HUES48 (cell line): ENCODE data around the gene SPRYD7.
"Not testable (repeated sequence)": the region's sequence is repeated elsewhere in the genome, so short reads cannot be mapped to it uniquely, and the experiment has no call there.

Experiments
- H3K27ac ChIP-seq: one replicate; pipeline ENCODE4 v1.7.0; 2013; ENCODE audit warnings: low read depth, low read length, inconsistent platforms
- H3K27me3 ChIP-seq: 2 replicates; pipeline ENCODE4 v1.6.1; 2013; ENCODE audit warnings: mild to moderate bottlenecking, low read length; ENCODE audit not compliant: control insufficient read depth, insufficient read depth
- H3K36me3 ChIP-seq: 2 replicates; pipeline ENCODE4 v1.6.1; 2013; ENCODE audit warnings: low read length; ENCODE audit not compliant: control insufficient read depth, insufficient read depth
- H3K4me1 ChIP-seq: 2 replicates; pipeline ENCODE4 v1.6.1; 2013; ENCODE audit warnings: mild to moderate bottlenecking, low read length; ENCODE audit not compliant: control insufficient read depth, insufficient read depth
- H3K4me3 ChIP-seq: 2 replicates; pipeline ENCODE4 v1.5.1; 2013; ENCODE audit warnings: mild to moderate bottlenecking, low read depth, low read length
- H3K9ac ChIP-seq: 2 replicates; pipeline ENCODE4 v1.6.1; 2013; ENCODE audit warnings: mild to moderate bottlenecking, low read depth, low read length, moderate library complexity
- H3K9me3 ChIP-seq: 2 replicates; pipeline ENCODE4 v1.6.1; 2013; ENCODE audit warnings: low read length; ENCODE audit not compliant: control insufficient read depth, insufficient read depth

Gene SPRYD7

DNA sequence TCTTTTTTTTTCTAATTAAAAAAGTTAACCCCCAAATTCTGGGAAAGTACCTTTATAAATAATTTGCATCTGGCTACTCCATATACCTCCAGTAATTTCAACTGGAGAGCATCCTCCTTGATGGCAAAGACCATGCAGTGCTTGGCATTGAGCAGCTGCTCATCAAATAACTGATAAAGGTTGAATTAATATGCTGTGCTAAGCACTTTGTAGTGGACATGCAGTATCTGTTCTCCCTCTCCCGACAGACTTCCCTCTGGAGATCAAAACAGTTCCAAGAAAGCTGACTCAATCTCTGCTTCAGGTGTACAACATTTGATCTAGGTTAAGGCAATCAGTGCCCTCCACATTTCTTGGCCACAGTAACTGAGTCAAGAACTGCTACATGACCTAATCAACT, 3.3 kb downstream of the SPRYD7 start:
- H3K9ac ChIP-seq, result no peak overlapping the region
- no peak overlapping the region for H3K27ac ChIP-seq
- H3K9me3 ChIP-seq, result no peaks in the 10 kb centered on the region
- no peaks in the 10 kb centered on the region for H3K36me3 ChIP-seq
- H3K4me3 ChIP-seq, result no peak overlapping the region
- peaks cover 3% of the 10 kb centered on the region; the same call in 1 of the 2 replicates for H3K4me1 ChIP-seq
- H3K27me3 ChIP-seq, result peaks cover 14% of the 10 kb centered on the region; the same call in 1 of the 2 replicates

DNA sequence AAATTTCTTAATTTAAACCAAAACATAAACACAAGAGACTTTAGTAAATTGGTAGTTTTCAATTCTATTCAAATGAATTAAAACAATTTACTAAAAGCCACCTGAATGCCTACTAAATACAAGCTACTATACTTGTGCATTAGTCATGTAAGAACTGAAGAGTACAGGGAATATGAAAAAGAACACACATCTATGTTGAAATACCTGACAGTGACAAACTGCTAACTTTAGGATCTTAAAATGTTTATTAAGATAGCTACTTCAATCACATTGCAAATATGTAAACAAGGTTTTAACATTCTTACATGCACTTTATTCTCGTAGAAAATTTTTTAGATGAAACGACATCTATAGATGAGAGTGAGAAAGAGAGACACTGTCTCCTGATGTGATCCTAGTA, 4.1 kb downstream of the SPRYD7 start:
- no peaks in the 10 kb centered on the region for H3K9me3 ChIP-seq
- H3K27me3 ChIP-seq, result peaks cover 7% of the 10 kb centered on the region; the same call in 1 of the 2 replicates
- no peak overlapping the region for H3K9ac ChIP-seq
- H3K4me3 ChIP-seq, result no peak overlapping the region
- H3K27ac ChIP-seq, result no peak overlapping the region
- no peaks in the 10 kb centered on the region for H3K36me3 ChIP-seq
- H3K4me1 ChIP-seq, result peaks cover 3% of the 10 kb centered on the region; the same call in 1 of the 2 replicates

DNA sequence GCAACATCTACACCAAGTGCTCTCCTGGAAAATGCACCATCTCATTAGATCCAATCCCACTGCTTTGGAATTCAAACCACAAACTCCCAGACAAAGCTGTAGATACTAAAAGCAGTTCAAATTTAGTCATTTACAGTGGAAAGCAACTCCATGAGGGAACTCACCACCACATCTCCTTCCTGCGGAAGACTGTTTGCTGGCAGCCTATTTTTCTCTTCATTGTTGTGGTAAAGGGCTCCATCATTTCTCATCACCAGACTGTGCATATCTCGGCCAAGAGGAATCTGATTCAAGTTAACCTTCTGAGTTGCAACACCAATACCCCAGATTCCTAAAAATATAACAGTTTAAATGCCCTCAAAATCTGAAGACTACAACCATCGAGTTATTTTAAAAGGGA, 8.4 kb downstream of the SPRYD7 start:
- no peaks in the 10 kb centered on the region for H3K9me3 ChIP-seq
- no peaks in the 10 kb centered on the region for H3K4me1 ChIP-seq
- no peak overlapping the region for H3K9ac ChIP-seq
- 0 out of 2 replicates have a peak, but pooled peaks cover 3% of the 10 kb centered on the region for H3K36me3 ChIP-seq
- no peaks in the 10 kb centered on the region for H3K27me3 ChIP-seq
- no peak overlapping the region for H3K27ac ChIP-seq
- no peak overlapping the region for H3K4me3 ChIP-seq

DNA sequence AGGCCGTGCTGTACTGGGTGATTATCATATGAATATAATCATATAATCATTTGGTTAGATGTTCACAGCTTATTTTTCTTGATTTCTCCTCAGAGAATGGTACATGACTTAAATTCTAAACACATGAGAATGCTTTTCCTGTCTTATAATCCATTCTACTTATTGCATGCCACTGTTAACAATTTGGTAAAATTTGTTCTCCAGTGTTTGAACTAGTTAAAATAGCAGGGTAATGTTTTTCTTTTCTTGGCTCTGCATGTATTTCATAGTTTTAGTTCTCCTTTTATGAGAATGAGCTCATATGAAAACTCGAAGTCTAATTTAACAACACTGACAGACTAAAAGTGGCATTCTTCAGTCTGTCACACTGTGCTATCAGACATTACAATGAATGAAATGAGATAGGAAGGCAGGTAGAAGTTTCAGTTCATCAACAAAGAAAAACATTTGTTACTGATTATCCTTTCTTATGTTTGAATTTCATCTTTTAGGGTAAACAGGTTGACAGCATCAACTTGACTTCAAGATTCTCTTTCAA, 10.2 kb downstream of the SPRYD7 start:
- Histone ChIP-seq H3K9me3 (no peaks in the 10 kb centered on the region), H3K27me3 (no peaks in the 10 kb centered on the region), H3K27ac (no peak overlapping the region), H3K4me3 (no peak overlapping the region), H3K9ac (no peak overlapping the region), H3K36me3 (0 out of 2 replicates have a peak, but pooled peaks cover 9% of the 10 kb centered on the region), H3K4me1 (no peaks in the 10 kb centered on the region)

DNA sequence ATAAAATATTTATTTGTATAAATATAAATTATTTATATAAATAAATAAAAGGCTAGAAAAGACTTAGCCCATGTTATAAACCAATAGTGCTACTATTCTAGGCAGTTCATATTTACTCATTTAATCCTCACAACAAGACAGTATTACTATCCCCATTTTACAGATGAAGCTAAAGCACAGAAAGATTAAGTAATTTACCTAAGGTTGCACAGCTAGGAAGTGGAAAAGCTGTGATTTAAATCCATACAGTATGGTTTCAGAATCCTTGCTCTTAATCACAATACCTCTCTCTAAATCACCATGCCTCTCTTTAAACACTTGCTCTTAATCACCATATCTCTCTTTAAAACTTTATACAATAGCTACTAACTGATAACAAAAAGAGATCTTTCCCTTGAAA, 13.8 kb downstream of the SPRYD7 start:
- H3K27ac ChIP-seq, result no peak overlapping the region
- no peak overlapping the region for H3K9ac ChIP-seq
- no peaks in the 10 kb centered on the region for H3K27me3 ChIP-seq
- no peaks in the 10 kb centered on the region for H3K4me1 ChIP-seq
- 0 out of 2 replicates have a peak, but pooled peaks cover 10% of the 10 kb centered on the region for H3K36me3 ChIP-seq
- H3K4me3 ChIP-seq, result no peak overlapping the region
- no peaks in the 10 kb centered on the region for H3K9me3 ChIP-seq

DNA sequence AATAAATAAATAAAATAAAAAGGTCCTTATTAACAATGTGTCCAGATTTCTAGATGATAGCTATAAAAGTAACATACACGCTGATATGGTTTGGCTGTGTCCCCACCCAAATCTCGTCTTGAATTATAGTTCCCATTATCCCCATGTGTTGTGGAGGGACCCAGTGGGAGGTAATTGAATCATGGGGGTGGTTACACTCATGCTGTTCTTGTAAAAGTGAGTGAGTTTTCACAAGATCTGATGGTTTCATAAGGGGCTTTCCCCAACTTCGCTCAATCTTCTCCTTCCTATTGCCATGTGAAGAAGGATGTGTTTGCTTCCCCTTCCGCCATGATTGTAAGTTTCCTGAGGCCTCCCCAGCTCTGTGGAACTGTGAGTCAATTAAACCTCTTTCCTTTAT, 15.2 kb downstream of the SPRYD7 start:
- not testable (repeated sequence) for H3K36me3 ChIP-seq, H3K4me1 ChIP-seq, H3K4me3 ChIP-seq, H3K27ac ChIP-seq, H3K27me3 ChIP-seq, H3K9me3 ChIP-seq, H3K9ac ChIP-seq

DNA sequence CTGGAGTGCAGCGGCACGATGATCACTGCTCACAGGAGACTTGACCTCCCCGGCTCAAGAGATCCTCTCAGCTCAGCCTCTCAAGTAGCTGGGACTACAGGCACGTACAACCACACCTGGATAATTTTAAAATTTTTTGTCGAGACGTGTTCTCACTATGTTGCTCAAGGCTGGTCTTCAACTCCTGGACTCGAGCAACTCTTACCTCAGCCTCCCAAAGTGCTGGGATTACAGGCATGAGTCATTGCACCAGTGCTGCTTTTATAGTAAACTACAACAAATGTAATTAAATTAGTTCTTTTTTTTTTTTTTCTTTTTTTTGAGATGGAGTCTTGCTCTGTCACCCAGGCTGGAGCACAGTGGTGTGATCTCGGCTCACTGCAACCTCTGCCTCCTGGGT, 18.0 kb downstream of the SPRYD7 start:
- H3K9ac ChIP-seq, H3K36me3 ChIP-seq, H3K4me3 ChIP-seq, H3K9me3 ChIP-seq, H3K4me1 ChIP-seq, H3K27me3 ChIP-seq, H3K27ac ChIP-seq: not testable (repeated sequence)

DNA sequence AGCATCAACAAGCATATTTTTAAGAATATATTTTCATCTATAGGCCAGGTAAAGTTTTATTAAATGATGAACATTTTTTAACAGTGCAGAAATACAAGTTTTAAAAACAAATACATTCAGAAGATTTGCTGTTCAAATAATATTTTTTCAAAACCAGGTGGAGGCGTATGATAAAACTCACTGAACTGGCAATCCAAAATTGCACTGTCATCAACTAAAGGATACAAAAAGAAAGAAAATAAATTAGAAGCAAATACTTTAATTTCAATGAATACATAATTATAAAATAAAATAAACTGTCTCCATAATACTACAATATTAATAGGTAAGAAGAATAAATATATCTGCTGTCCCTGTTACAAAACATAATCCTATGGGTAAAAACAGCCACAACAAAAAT, 21.2 kb downstream of the SPRYD7 start:
- no peaks in the 10 kb centered on the region for H3K4me1 ChIP-seq
- no peak overlapping the region for H3K9ac ChIP-seq
- no peak overlapping the region for H3K27ac ChIP-seq
- no peak overlapping the region for H3K4me3 ChIP-seq
- no peaks in the 10 kb centered on the region for H3K9me3 ChIP-seq
- H3K36me3 ChIP-seq, result no peaks in the 10 kb centered on the region
- no peaks in the 10 kb centered on the region for H3K27me3 ChIP-seq

DNA sequence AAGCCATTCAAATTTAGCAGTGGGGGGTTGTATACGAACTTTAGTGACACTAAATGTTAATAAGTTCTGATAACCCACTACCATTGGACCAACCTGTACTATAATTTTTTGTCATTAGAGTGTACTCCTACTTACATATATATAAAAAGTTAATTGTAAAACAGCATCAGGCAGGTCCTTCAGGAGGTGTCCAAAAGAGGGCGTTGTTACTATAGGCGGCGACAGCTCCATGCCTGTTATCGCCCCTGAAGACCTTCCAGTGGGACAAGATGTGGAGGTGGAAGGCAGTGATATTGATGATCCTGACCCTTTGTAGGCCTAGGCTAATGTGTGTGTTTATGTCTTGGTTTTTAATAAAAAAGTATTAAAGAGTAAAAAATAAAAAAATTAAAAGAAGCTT, 27.5 kb downstream of the SPRYD7 start:
- no peak overlapping the region for H3K4me3 ChIP-seq
- H3K9me3 ChIP-seq, result no peaks in the 10 kb centered on the region
- H3K27ac ChIP-seq, result no peak overlapping the region
- no peaks in the 10 kb centered on the region for H3K36me3 ChIP-seq
- H3K9ac ChIP-seq, result no peak overlapping the region
- H3K27me3 ChIP-seq, result no peaks in the 10 kb centered on the region
- H3K4me1 ChIP-seq, result no peaks in the 10 kb centered on the region

DNA sequence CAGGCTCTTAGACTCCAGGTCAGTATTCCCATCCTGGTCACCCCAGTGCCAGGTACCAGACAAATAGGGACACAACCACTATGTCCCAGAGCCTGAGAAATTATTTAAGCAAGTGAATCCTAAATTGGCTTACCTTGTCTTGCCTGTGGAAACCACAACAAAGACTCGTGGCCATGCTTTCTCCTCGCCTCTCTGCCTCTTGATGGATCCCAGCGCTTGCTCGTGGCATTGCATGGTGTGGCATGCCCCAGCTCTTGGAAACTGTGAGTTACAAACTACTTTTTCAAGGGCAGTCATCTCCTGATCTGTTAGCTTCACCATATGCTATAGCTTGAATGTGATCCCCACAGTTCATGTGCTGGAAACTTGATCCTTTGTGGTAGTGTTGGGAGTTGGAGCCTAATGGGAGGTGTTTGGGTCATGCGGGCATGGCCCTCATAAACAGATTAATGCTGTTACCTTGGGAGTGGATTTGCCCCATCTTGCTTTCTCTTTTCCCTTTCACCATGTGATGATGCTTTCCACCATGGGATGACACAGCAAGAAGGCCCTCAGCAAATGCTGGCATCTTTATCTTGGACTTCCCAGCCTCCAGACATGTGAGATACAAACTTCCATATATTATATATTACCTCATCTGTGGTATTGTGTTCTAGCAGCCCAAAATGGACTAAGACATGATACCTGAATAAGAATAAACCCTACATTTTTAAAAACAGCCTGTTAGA, 31.2 kb downstream of the SPRYD7 start:
- no peaks in the 10 kb centered on the region for H3K9me3 ChIP-seq
- no peak overlapping the region for H3K4me3 ChIP-seq
- no peak overlapping the region for H3K27ac ChIP-seq
- H3K9ac ChIP-seq, result no peak overlapping the region
- no peaks in the 10 kb centered on the region for H3K4me1 ChIP-seq
- no peaks in the 10 kb centered on the region for H3K27me3 ChIP-seq
- no peaks in the 10 kb centered on the region for H3K36me3 ChIP-seq

DNA sequence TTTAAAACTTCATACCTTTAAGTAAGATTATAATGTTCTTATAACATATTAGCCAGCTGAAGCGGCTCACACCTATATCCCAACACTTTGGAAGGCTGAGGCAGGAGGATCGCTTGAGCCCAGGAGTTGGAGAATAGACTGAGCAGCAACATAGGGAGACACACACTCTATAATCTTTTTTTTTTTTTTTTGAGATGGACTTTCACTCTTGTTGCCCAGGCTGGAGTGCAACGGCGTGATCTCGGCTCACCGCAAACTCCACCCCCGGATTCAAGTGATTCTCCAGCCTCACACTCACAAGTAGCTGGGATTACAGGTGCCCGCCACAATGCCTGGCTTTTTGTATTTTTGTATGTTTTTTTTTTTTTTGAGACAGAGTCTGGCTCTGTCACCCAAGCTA, 37.3 kb downstream of the SPRYD7 start:
- H3K27me3 ChIP-seq, result no peaks in the 10 kb centered on the region
- H3K36me3 ChIP-seq, result no peaks in the 10 kb centered on the region
- H3K27ac ChIP-seq, result no peak overlapping the region
- no peak overlapping the region for H3K4me3 ChIP-seq
- H3K4me1 ChIP-seq, result no peaks in the 10 kb centered on the region
- no peaks in the 10 kb centered on the region for H3K9me3 ChIP-seq
- H3K9ac ChIP-seq, result no peak overlapping the region
